GM10266 (cell line): ENCODE measurements around the gene KIZ.

Source experiments
- DNase-seq: peaks from one replicate; pipeline ENCODE4 v3.0.0; 2012; ENCODE audit errors: extremely low spot score
- CTCF ChIP-seq: IDR thresholded peaks from 2 replicates; pipeline ENCODE4 v1.5.1; 2012; ENCODE audit warnings: mild to moderate bottlenecking, low read depth; ENCODE audit not compliant: control insufficient read depth, insufficient read depth; ENCODE audit errors: missing control alignments

Gene KIZ

GRCh38 chr20:21265261-21266190 lies 139.6 kb downstream of the KIZ start:
- no peak for DNase-seq

GRCh38 chr20:21266191-21266536 lies 140.3 kb downstream of the KIZ start:
- DNase-seq: no peak
- TF ChIP-seq CTCF: no peak

More at GRCh38 chr20:21265261-21266190, 139.6 kb downstream of the KIZ start:
- TF ChIP-seq CTCF: no peak

- no peak for DNase-seq
- TF ChIP-seq CTCF: no peak
These were observed 143.9 kb downstream of the KIZ start for GRCh38 chr20:21269772-21270171.

- no peak for DNase-seq
- no peak for TF ChIP-seq CTCF
These were observed 144.9 kb downstream of the KIZ start for GRCh38 chr20:21270806-21271205.

GRCh38 chr20:21272279-21272678 lies 146.4 kb downstream of the KIZ start:
- DNase-seq: no peak
- TF ChIP-seq CTCF: no peak

- TF ChIP-seq CTCF: no peak
- DNase-seq: no peak
These were observed 146.8 kb downstream of the KIZ start for GRCh38 chr20:21272679-21273078.

- TF ChIP-seq CTCF: no peak
- DNase-seq: no peak
These were observed 148.0 kb downstream of the KIZ start for GRCh38 chr20:21273755-21274386.
